ENCODE data around the gene IER5. TPM values are rescaled to one million over a fixed set of nuclear protein-coding genes. Genes with fewer than 3 reads are reported as not detected.
A peak's percentile ranks its signal among the peaks of the same experiment; 100 is the strongest.

IER5 gene
- polyA plus RNA-seq, 1 of the 3 experiments (the other 2 are of a cell fraction) = 52.9 TPM

DNA sequence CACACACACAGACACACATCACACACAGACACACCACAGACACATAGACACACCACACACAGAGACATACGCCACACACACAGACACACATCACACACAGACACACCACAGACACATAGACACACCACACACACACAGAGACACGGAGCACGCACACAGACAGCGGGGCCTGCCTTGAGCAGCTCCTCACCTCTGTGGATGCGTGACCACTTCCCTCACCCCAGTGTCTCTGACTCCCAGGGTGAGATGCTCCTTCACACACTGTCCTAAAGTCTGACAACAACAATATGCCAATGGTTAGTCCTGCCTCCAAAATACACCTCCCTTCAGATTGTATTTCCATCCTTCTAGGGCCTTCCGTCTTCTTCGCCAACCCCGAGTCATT is 48.2 kb downstream of the IER5 start:
- Histone ChIP-seq H3K79me2 (ENCODE audit: insufficient read depth) (no peaks in the 10 kb centered on the region), H3K4me1 (ENCODE audit: control insufficient read depth in 1 of 2, insufficient read depth in 2 of 2, low read depth in 1 of 2, low read length in 1 of 2) (peaks cover 22 to 42% of the 10 kb centered on the region in 2 experiments), H3K9ac (no peak overlapping the region), H2AFZ (ENCODE audit: low read depth) (no peak overlapping the region), H3K27me3 (ENCODE audit: insufficient read depth) (no peaks in the 10 kb centered on the region), H4K20me1 (ENCODE audit: insufficient read depth) (no peaks in the 10 kb centered on the region), H3K9me2 (no peaks in the 10 kb centered on the region), H3K4me3 (ENCODE audit: low read depth in 2 of 2, low read length in 1 of 2) (no peak overlapping the region), H3K27ac (ENCODE audit: low read depth in 2 of 2, low read length in 1 of 2) (no peak overlapping the region), H3K4me2 (peak overlapping the region; percentile 9; the same call in 1 of the 2 replicates), H3K36me3 (replicated peaks in 1 of 2; ENCODE audit: control insufficient read depth in 1 of 2, insufficient read depth in 2 of 2, low read length in 1 of 2) (no peaks in the 10 kb centered on the region), H3F3A (replicated peaks; ENCODE audit: insufficient read depth) (peaks cover 11% of the 10 kb centered on the region), H3K9me3 (no peaks in the 10 kb centered on the region)
- 92% methylated on average over 8 of the region's 8 CpGs for WGBS (ENCODE audit: low lambda C conversion rate)
- CTCF ChIA-PET = interaction anchor here (1.3 to 1.7 kb wide), 3 partner anchors 20 to 255 kb away, joined by 4 to 6 read pairs (median 6); no protein-coding TSS in a partner anchor
- TF ChIP-seq ELF1 (IDR thresholded peaks at IDR 0.05) = no peak
- TF ChIP-seq RXRA (IDR thresholded peaks at IDR 0.05; ENCODE audit: borderline replicate concordance, low read depth) = no peak
- no peak for TF ChIP-seq EP300 (IDR thresholded peaks at IDR 0.05; ENCODE audit: borderline replicate concordance in 1 of 2, low read depth in 1 of 2, low read length in 1 of 2)
- TF ChIP-seq TEAD4 (IDR thresholded peaks at IDR 0.05; ENCODE audit: borderline replicate concordance, insufficient read depth) = no peak
- TF ChIP-seq TAF1 (IDR thresholded peaks at IDR 0.05; ENCODE audit: borderline replicate concordance, low read depth, low read length) = no peak
- no peak for TF ChIP-seq RCOR1 (IDR thresholded peaks at IDR 0.05; ENCODE audit: low read length)
- TF ChIP-seq RAD21 (IDR thresholded peaks at IDR 0.05; ENCODE audit: low read length) = no peak
- no peak for TF ChIP-seq MEF2A (IDR thresholded peaks at IDR 0.05; ENCODE audit: borderline replicate concordance, low read depth)
- no peak for TF ChIP-seq YY1 (IDR thresholded peaks at IDR 0.05; ENCODE audit: low read depth)
- TF ChIP-seq, protein P1, sequence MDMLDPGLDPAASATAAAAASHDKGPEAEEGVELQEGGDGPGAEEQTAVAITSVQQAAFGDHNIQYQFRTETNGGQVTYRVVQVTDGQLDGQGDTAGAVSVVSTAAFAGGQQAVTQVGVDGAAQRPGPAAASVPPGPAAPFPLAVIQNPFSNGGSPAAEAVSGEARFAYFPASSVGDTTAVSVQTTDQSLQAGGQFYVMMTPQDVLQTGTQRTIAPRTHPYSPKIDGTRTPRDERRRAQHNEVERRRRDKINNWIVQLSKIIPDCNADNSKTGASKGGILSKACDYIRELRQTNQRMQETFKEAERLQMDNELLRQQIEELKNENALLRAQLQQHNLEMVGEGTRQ (IDR thresholded peaks at IDR 0.05; ENCODE audit: borderline replicate concordance, low read depth, low read length) = no peak
- TF ChIP-seq CHD2 (IDR thresholded peaks at IDR 0.05; ENCODE audit: low read length, partially characterized antibody) = no peak
- TF ChIP-seq GATA2 (CRISPR knock-in tag; IDR thresholded peaks at IDR 0.05) = no peak
- TF ChIP-seq, protein P2, sequence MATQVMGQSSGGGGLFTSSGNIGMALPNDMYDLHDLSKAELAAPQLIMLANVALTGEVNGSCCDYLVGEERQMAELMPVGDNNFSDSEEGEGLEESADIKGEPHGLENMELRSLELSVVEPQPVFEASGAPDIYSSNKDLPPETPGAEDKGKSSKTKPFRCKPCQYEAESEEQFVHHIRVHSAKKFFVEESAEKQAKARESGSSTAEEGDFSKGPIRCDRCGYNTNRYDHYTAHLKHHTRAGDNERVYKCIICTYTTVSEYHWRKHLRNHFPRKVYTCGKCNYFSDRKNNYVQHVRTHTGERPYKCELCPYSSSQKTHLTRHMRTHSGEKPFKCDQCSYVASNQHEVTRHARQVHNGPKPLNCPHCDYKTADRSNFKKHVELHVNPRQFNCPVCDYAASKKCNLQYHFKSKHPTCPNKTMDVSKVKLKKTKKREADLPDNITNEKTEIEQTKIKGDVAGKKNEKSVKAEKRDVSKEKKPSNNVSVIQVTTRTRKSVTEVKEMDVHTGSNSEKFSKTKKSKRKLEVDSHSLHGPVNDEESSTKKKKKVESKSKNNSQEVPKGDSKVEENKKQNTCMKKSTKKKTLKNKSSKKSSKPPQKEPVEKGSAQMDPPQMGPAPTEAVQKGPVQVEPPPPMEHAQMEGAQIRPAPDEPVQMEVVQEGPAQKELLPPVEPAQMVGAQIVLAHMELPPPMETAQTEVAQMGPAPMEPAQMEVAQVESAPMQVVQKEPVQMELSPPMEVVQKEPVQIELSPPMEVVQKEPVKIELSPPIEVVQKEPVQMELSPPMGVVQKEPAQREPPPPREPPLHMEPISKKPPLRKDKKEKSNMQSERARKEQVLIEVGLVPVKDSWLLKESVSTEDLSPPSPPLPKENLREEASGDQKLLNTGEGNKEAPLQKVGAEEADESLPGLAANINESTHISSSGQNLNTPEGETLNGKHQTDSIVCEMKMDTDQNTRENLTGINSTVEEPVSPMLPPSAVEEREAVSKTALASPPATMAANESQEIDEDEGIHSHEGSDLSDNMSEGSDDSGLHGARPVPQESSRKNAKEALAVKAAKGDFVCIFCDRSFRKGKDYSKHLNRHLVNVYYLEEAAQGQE (IDR thresholded peaks at IDR 0.05; ENCODE audit: low read depth, low read length) = no peak
- no peak for TF ChIP-seq EZH2phosphoT487 (IDR thresholded peaks at IDR 0.05; ENCODE audit: borderline replicate concordance, low read depth)
- TF ChIP-seq FOSL2 (IDR thresholded peaks at IDR 0.05; ENCODE audit: borderline replicate concordance, low read depth) = no peak
- POLR2A ChIA-PET = interaction anchor here (1.1 to 1.3 kb wide), 4 partner anchors 9 to 115 kb away, joined by 3 to 7 read pairs (median 3); partner anchors contain the start of gene IER5
- no peak for DNase-seq
